ENCODE measurements around the gene ANTXR2. TPM values are rescaled to one million over a fixed set of nuclear protein-coding genes. Genes with fewer than 3 reads are reported as not detected.

ANTXR2 gene
- total RNA-seq, 1 donor from 2014 or later, result 96.0 TPM

- no peak for DNase-seq
Observed at GRCh38 chr4:79983431-79983830, 89.6 kb downstream of the ANTXR2 start.

GRCh38 chr4:79982601-79983322, 90.3 kb downstream of the ANTXR2 start:
- DNase-seq, result peak; percentile 48

- DNase-seq, result peak; percentile 53
Observed at GRCh38 chr4:79980448-79980847, 92.6 kb downstream of the ANTXR2 start.

- DNase-seq, result no peak
Observed at GRCh38 chr4:79979785-79980437, 93.1 kb downstream of the ANTXR2 start.

- no peak for DNase-seq
Observed at GRCh38 chr4:79977131-79977840, 95.7 kb downstream of the ANTXR2 start.

GRCh38 chr4:79964400-79965211, 108.4 kb downstream of the ANTXR2 start:
- DNase-seq, result peak; percentile 64

GRCh38 chr4:79964020-79964399, 109.0 kb downstream of the ANTXR2 start:
- peak; percentile 58 for DNase-seq

- no peak for DNase-seq
Observed at GRCh38 chr4:79959652-79960051, 113.4 kb downstream of the ANTXR2 start.

GRCh38 chr4:79958466-79959264, 114.4 kb downstream of the ANTXR2 start:
- DNase-seq, result no peak

GRCh38 chr4:79949178-79949577, 123.9 kb downstream of the ANTXR2 start:
- no peak for DNase-seq

- no peak for DNase-seq
Observed at GRCh38 chr4:79948739-79949138, 124.3 kb downstream of the ANTXR2 start.

GRCh38 chr4:79948261-79948660, 124.8 kb downstream of the ANTXR2 start:
- no peak for DNase-seq

- no peak for DNase-seq
Observed at GRCh38 chr4:79947386-79947785, 125.6 kb downstream of the ANTXR2 start.

- DNase-seq, result no peak
Observed at GRCh38 chr4:79935274-79935673, 137.8 kb downstream of the ANTXR2 start.

- no peak for DNase-seq
Observed at GRCh38 chr4:79934660-79935059, 138.4 kb downstream of the ANTXR2 start.

- no peak for DNase-seq
Observed at GRCh38 chr4:79927931-79928330, 145.1 kb downstream of the ANTXR2 start.

- DNase-seq, result no peak
Observed at GRCh38 chr4:79923281-79923680, 149.7 kb downstream of the ANTXR2 start.

- no peak for DNase-seq
Observed at GRCh38 chr4:79922011-79922410, 151.0 kb downstream of the ANTXR2 start.

- no peak for DNase-seq
Observed at GRCh38 chr4:79920163-79920853, 152.7 kb downstream of the ANTXR2 start.

GRCh38 chr4:79918292-79918691, 154.7 kb downstream of the ANTXR2 start:
- no peak for DNase-seq

- no peak for DNase-seq
Observed at GRCh38 chr4:79917246-79917645, 155.8 kb downstream of the ANTXR2 start.
